IPS-NIHi7 (cell line): ENCODE results near the gene APC2.
"Not testable (repeated sequence)": the region's sequence is repeated elsewhere in the genome, so short reads cannot be mapped to it uniquely, and the experiment has no call there.

Experiments
- DNase-seq: peaks from one replicate; pipeline ENCODE4 v3.0.0; 2012; ENCODE audit warnings: mixed read lengths; ENCODE audit errors: extremely low spot score

Gene APC2

DNA sequence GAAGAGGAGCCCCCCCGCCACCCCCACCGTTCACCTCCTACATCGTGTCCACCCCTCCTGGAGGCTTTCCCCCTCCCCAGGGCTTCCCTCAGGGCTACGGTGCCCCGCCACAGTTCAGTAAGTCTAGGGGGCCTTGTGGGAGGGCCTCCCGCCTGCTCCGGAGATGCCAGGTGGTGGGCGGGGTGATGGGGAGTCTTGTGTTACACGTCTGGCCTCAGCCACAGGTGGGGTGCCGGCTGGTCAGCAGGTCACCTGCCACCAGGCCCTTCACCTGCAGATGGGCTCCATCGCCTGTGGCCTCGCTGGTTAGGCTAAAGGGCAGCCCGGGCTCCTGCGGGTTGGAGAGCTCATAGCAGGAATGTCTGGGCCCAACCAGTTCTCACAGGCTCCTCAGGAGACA is 19.7 kb upstream of the APC2 start:
- no peak for DNase-seq

DNA sequence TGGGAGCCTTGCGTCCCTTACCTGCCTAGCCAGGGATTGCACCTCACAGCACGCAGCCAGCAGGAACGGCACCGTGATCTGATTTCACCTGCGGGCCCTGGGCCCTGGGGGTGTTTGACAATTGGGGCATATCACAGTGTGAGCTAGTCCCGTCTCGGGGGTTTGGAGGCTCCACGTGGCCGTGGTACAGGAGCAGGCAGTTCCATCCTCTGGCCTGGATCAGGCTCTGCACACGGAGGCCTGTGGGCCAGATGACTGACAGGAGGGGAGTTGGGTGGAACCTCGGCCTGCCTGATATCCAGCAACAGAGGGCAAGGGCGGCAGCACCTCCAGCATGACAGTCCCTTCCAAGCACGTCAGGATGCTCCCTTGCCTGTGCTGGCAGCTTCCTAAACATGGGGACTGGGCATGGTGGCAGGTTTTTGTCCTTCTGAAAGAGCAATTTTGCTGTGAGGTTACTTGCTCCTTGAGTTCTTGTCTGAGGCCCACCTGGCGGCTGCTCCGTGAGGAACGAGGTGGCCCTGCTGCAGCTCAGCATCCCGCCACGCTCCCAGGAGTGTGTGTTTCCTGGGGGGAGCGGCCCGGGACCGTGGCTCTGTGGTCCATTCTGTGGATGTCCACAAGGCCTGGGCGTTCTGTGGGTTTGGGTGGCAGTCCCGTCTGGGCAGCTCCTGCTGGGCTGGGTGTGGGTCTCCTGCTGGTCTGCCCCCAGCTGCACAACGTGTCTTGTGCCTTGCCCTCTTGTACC is 18.0 kb upstream of the APC2 start:
- no peak for DNase-seq

DNA sequence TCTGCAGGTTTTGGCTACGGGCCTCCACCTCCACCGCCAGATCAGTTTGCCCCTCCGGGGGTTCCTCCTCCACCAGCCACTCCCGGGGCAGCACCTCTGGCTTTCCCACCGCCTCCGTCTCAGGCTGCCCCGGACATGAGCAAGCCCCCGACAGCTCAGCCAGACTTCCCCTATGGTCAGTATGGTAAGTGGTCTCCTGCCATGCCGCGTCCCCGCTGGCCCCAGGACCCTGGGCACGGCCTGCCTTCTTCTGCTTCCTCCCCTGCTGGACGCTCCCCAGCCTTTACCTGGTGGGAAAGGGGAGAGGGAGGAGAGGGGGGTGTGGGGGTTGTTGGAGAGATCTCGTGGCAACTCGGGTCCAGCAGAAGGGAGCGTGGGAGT is 17.4 kb upstream of the APC2 start:
- DNase-seq: no peak

DNA sequence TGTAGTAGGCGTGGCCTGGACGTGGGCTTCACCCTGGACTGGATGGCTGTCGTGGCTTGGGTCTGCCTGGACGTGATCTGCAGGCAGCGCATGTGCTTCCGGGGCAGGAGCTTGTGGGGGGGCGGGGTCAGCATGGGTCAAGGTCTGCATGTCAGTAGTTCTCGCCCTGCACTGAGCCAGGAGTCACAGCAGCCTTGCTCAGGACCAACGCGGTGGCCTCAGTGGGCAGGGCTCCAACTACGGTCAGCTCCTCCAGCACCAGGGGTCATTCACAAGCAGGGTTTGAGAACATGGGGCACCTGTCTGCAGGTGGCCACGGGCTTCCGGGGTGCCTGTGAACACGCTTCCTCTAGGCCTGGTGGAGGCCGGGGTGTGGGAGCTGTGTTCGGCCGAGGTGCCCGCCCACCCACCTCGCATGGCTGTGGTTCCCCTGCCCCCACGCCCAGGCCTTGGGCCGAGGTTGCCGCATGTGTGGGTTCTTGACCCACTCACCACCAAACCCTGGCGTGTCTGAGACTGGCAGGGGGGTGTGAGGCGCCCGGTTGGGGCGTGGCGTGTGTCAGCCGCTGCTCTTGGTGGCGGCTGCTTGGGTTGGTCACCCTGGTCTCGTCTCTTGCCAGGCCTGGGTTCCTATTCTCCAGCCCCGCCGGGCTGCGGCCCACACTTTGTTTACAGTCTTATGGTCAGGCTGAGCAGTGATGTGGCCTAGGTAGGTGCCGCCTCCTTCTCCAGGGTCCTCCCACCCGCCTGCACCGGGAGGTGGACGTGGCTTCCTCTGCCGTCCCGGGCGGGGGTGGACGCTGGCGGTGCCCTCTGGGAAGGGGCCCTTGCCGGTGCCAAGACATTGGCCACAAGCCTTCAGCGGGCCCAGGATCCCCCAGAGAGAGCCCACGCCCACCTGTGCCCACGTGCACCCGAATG is 16.5 kb upstream of the APC2 start:
- DNase-seq: no peak

DNA sequence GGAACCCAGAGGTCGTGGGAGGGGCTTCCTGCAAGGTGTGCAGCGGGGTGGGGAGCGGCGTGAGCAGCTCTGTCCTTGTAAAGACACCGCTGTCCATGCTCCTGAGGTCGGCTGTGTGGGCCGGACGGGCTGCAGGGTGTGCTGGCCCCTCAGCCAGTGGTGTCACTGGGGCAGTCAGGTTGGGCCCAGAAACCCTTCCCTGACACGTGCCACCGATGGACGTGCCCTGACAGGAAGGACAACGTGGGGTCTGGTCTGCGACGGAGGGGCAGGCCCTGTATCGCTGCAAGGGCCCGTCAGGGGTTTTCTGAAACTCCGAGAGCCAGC is 15.9 kb upstream of the APC2 start:
- DNase-seq: no peak

DNA sequence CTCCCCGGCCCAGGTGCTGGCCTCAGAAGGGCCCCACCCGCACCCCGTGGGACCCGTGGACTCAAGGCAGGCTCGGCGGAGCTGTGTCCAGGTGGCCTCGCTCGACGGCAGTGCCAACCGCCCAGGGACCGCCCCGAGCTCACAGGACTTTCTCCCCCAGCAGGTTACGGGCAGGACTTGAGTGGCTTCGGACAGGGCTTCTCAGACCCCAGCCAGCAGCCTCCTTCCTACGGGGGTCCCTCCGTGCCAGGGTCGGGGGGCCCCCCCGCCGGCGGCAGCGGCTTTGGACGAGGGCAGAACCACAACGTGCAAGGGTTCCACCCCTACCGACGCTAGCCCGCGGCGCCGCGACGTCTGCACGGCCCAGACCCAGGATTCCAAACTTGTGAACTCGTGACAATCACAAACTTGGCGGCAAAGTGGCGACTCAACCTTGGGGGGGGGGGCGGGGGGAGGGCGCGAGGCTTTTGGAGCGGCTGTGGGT is 15.3 kb upstream of the APC2 start:
- no peak for DNase-seq

DNA sequence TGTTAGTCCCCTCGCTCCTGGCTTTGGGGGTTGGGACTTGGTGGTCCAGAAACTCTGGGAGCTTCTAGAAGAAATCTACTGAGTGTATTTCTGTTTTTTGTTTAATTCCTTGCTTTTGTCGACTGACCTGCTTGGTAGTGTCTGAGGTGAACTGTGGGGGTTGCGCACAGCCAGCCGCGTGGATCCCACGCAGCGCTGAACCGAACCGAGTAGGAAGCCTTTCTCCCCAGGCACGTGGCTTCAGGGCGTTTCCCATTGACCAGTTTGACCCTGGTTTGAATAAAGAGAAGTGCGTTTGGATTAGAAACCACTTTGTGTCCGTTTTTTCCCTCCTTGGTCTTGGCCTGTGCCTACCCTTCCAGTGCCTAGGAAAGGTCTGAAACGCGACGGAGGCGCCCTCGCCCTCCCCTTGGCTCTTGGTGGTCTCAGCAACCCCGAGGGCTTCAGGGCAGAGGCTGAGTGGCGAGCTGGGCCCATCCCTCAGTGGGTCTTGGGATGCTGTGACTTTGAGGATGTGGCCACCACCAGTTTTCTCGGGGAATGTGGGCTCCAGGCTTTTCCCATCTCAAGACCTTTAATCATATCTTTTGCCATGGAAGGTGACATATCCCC is 14.4 kb upstream of the APC2 start:
- DNase-seq: no peak

DNA sequence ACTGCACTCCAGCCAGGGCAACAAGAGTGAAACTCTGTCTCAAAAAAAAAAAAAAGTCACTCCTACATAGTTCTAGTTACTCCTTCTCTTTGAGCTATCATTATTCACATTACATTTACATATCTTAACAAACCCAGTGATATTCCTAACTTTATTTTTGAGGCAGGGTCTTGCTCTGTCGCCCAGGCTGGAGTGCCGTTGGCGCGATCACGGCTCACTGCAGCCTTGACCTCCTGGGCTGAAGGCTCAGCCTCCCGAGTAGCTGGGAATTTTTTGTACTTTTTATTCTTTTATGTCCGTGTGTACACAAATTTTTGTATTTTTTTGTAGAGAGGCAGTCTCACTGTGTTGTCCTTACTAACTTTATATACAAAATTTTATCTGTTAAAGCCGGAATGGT is 12.3 kb upstream of the APC2 start:
- no peak for DNase-seq

DNA sequence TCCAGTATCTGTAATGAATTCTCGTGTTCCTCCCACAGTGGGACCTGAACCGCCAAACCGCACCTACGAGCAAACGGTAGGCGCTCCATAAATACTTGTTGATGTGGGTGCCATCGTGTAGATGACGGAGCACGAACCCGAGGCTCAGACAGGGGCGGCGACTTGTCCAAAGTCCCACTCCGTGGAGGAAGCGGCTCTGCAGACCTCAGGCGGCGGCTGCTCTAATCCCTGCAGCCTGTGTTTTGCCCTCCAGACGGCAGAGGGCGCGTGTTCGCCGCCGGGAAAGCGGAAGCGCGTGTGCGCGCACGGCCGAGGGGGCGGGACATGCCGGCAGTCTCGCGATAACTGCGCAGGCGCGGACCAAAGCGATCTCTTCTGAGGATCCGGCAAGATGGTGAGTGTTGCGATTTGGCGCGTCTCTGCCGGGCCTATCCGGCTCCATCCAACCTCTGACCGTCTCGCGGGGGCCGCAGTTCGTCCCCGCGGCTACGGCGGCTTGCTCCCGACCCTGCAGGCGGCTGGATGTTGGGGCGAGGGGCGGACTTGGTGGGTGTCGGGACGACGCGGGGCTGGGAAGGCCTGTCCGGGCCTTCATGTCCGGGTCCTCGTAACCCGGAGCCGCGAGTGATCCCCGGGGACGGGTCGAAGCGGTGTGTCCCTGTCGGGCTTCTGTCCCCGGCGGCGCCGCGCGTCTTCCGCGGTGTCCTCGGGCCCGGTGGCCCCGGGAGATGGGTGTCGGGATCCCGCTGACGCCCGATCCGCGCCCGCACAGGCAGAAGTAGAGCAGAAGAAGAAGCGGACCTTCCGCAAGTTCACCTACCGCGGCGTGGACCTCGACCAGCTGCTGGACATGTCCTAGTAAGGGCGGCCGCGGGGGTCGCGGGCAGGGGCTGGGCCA is 11.6 kb upstream of the APC2 start, which contains the start of gene RPS15:
Gene RPS15 (plus strand): TSS at position 362 of the 898 bp plus-strand sequence. CDS start 30 bp downstream, at position 392.
- peak; percentile 94 for DNase-seq

DNA sequence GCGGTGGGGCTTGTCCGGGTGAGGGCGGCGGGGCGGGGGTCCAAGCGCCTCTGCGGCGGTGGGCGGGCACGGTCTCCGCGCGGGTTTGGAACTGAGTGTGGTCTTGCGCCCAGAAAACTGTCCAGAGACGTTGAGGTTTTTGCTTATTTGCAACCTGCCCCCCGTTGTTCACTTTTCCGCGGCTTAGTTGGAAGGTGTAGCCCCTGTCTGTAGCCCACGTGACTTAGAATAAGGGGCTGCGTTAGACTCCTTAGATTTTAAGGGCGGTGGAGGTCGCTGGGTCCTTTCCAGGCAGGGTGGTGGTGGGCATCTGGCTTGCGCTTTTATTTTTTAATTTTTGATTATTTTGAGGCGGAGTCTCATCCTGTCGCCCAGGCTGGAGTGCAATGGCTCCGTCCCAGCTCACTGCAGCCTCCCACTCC is 11.0 kb upstream of the APC2 start:
- no peak for DNase-seq

DNA sequence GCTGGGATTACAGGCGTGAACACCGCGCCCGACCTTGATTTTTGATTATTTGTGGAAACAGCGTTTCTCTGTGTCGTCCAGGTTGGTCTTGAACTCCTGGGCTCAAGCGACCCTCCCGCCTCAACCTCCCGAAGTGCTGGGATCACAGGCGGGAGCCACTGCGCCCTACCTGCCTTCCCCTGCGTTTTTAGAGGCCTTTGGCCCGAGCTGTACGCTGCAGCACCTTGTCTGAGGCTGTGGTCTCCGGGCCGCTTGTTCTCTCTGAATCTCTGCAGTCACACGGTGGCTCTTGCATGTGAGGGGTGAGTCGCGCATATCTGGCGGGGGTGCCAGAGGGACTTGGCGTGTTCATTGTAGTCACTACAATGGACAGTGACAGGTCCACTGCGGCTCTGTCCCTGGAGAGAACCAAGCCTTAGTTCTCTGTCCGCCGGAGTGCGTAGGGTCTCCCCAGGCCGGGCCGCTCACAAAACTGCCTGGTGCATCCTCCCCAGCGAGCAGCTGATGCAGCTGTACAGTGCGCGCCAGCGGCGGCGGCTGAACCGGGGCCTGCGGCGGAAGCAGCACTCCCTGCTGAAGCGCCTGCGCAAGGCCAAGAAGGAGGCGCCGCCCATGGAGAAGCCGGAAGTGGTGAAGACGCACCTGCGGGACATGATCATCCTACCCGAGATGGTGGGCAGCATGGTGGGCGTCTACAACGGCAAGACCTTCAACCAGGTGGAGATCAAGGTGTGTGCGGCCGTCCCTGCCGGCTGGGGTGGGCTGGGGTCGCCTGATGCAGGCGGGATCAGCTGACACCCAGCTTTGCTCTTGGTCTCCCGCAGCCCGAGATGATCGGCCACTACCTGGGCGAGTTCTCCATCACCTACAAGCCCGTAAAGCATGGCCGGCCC is 10.2 kb upstream of the APC2 start:
- not testable (repeated sequence) for DNase-seq

DNA sequence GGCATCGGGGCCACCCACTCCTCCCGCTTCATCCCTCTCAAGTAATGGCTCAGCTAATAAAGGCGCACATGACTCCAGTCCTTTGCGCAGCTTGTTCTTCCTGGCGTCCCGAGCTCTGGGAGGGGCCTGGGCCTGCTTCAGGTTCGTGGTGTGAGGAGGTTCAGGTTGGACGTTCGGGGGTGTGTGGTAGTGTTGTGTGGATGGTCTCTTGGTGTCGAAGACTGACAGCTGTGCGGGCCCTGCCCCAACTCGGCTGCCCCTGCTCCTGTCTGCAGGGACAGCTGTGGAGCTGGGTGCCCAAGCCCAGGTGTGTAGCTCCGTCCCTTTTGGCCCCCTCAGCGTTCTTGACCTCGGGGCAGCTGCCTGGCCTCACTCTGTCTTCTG is 9.5 kb upstream of the APC2 start:
- DNase-seq: no peak

DNA sequence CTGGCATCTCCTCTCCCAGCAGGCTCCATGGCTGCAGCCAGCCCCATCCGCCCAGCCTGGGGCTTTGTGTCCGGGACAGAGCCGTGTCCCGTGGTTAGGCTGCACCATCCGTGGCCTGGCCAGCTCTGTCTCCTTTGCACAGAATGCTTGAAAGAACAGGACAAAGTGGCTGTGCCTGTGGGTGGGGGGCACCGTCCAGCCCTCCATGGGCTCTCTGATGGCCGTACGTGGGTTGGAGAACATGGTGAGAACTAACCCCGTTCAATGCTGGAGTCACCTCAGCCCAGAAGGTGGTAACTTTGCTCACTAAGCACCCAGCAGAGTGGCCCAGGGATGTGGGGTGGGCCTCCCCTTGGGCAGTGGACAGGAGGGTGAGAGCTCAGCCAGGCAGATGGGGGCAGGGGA is 8.9 kb upstream of the APC2 start:
- DNase-seq: no peak

DNA sequence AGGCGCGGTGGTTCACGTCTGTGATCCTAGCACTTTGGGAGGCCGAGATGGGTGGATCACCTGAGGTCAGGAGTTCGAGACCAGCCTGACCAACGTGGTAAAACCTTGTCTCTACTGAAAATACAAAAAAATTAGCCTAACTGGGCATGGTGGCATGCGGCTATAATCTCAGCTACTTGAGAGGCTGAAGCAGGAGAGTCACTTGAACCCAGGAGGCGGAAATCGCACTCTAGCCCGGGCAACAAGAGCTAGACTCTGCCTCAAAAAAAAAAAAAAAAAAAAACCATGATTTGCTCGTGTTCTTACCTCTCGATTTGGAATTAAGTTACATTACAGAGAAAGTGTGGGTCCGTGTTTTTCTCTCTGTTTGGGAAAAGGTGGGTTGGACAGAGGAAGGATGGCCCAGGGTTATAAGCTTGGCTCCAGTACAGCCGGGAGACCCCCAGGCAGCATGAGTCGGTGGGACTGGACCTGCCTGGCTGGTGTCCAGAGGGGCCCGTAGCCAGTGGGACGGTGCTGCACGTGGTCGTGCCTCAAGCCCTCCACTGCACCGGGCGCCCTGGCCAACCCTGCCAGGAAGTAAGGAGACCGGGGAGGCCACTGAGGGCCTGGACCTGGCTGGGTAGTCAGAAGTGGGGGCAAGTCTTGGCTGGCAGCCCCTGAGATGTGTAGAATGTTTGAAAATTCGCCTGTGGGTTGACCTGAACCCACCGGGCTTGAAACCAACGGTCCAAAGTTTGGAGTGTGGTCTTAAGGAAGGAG is 8.1 kb upstream of the APC2 start:
- DNase-seq: no peak

DNA sequence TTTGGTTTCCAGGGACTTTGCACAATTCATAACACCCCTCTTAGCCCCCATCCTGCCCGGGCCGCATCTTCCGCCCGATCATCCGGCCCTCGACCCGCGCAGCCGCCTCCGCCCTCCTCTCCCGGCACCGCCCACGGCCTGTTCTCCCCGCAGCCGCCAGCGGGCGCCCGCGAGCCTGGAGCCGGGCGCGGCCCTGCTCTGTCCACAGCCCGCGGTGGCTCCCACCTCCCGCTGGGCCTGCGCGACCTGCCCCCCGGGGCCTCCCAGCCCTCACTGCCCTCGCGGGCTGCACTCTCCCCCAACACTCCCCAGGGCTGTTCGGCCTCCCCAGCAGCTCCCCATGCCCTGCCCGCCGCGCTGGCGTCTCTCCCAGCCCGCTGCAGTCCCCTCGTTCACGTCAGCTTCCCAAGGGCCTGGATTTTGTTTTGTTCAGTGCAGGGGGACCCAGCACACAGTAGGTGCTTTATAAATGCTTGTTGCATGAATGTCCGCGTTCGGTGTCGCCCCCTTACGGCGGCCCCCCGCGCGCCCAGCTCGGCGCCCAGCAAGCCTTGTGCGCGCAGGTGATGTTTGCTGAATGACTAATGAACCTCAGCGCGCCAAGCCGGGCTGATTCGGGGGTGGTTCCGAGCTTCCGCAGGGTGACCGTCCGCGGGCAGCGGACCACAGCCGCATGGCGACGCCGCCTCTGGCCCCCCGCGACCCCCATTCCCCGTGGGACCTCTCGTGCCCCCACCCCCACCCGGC is 4.6 kb upstream of the APC2 start:
- peak; percentile 87 for DNase-seq

DNA sequence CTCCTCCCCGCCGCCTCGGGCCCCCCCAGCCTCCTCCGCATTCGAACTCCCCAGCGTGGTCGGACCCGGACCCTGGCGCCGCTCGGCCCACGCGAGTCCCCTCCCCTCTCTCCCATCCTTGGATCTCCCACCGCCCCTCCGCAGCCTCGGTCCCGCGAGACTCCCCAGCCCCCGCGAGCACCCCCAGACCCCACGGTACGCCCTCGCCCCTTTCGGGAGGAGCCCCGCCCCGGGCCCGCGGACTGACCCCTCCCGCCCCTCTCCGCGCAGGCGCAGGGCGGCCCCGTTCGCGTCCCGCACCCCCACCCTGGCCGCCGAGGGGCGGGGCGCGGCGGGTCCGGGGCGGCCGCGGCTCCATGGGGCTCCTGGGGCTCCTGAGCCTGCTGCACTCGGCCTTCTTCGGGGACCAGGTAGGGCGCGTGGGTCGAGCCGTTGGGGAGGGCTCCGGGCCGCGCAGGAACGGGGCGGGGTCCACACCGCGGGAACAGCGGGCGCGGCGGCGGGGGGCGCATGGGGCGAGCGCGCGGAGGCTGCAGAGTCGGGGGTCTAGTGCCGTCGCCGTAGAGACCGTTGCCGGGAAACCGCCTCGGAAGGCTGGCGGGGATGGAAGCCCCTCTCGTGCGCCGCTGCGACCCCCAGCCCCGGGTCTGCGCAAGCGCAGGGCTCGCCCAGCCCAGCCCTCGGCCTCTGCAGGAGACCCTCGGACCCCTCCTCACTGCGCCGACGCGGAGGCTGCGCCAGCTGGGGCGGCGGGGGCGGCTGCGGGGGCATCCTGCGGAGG is 3.8 kb upstream of the APC2 start:
- DNase-seq: peak; percentile 77

DNA sequence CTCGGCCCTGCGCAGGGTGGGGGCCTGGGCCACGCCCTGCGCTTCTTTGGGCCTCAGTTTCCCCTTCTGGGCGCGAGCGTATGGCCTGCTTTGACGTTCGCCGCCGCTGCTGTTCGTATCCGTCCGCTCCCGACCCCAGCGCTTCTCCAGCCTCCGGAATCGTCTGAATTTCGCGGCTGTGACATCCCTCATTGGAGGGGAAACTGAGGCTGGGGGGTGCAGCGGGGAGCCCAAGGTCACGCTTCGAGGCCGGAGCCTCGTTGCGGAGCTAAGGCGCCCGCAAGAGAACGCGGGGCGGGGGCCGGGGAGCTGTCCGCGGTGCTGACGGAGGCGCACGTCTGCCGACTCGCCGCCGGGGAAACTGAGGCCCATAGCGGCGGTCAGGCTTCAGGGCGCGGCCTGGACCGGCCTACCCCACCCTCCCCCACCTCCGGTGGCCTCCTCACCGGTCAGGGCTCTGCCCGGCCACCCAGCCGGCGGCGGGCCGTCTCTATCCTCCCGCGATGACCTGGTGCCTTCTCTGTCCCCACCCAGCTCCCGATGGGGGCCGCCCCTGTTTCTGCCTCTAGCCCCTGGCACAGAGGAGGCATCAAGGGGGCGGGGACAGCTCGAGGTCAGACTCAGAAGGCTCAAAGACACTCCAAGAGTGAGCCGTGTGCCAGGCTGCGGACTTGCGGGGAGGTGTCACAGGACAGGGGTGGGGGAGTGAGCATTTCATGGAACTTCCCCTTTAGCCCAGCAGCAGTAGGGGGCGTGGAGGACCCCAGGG is 3.0 kb upstream of the APC2 start:
- no peak for DNase-seq
